BLaER1 treated with 17β-estradiol and CSF1 and Interleukin-3, amounts not matched to agents 10 nM and 100 nM (cell line): ENCODE results near the gene POGLUT2.

Experiments
- H3K27ac ChIP-seq, 11 experiments: shearing (Covaris generic); formaldehyde crosslinking; 2 replicates each; pipeline ENCODE4 v1.8.1; 2022
- H3K27me3 ChIP-seq, 11 experiments: shearing (Covaris generic); formaldehyde crosslinking; 2 replicates each; pipeline ENCODE4 v1.8.1; 2022
- H3K36me3 ChIP-seq, 11 experiments: shearing (Covaris generic); formaldehyde crosslinking; 2 replicates each; pipeline ENCODE4 v1.8.1; 2022
- H3K4me1 ChIP-seq, 10 experiments: shearing (Covaris generic); formaldehyde crosslinking; 2 replicates each; pipeline ENCODE4 v1.8.1; 2022
- H3K4me2 ChIP-seq, 11 experiments: shearing (Covaris generic); formaldehyde crosslinking; 2 replicates each; pipeline ENCODE4 v1.8.1; 2022
- H3K4me3 ChIP-seq, 10 experiments: shearing (Covaris generic); formaldehyde crosslinking; 2 replicates each; pipeline ENCODE4 v1.8.1; 2022
- H3K9ac ChIP-seq, 11 experiments: shearing (Covaris generic); formaldehyde crosslinking; 2 replicates each; pipeline ENCODE4 v1.8.1; 2022
- H3K9me3 ChIP-seq, 11 experiments: shearing (Covaris generic); formaldehyde crosslinking; replicated peaks in 1 of 11; 2 replicates each; pipeline ENCODE4 v1.8.1; 2022
- H4K20me1 ChIP-seq, 11 experiments: shearing (Covaris generic); formaldehyde crosslinking; 2 replicates each; pipeline ENCODE4 v1.8.1; 2022
- Cebpa-rat ChIP-seq, 11 experiments: shearing (Covaris generic); IDR thresholded peaks; 2 replicates each; pipeline ENCODE4 v1.8.1; 2022

Gene POGLUT2

GRCh38 chr13:102814793-102815192, 16.0 kb upstream of the POGLUT2 start:
- Histone ChIP-seq H4K20me1 (no peaks in the 10 kb centered on the region), H3K4me1 (no peaks in the 10 kb centered on the region; a peak in 1 of 20 replicates), H3K4me3 (no peak overlapping the region), H3K9me3 (peaks cover 8 to 22% (median 16%) of the 10 kb centered on the region in 11 experiments; a peak in 16 of 22 replicates), H3K4me2 (no peak overlapping the region), H3K27ac (no peak overlapping the region), H3K36me3 (peaks cover 0 to 7% (median 0%) of the 10 kb centered on the region in 11 experiments; a peak in 8 of 22 replicates), H3K27me3 (no peaks in the 10 kb centered on the region), H3K9ac (no peak overlapping the region)
- peak in 2 of 11 experiments; percentile 25 to 52; a peak in 2 of 22 replicates for TF ChIP-seq Cebpa-rat (IDR thresholded peaks at IDR 0.05)

- Histone ChIP-seq H3K36me3 (peaks cover 0 to 7% (median 0%) of the 10 kb centered on the region in 11 experiments; a peak in 8 of 22 replicates), H3K27me3 (no peaks in the 10 kb centered on the region), H4K20me1 (no peaks in the 10 kb centered on the region), H3K9me3 (peaks cover 8 to 24% (median 17%) of the 10 kb centered on the region in 11 experiments; a peak in 16 of 22 replicates), H3K4me2 (no peak overlapping the region), H3K27ac (no peak overlapping the region), H3K4me3 (no peak overlapping the region), H3K9ac (no peak overlapping the region), H3K4me1 (no peaks in the 10 kb centered on the region; a peak in 1 of 20 replicates)
- TF ChIP-seq Cebpa-rat (IDR thresholded peaks at IDR 0.05), result no peak
Measured at GRCh38 chr13:102814025-102814607, 15.3 kb upstream of the POGLUT2 start.

- Histone ChIP-seq H3K36me3 (peaks cover 0 to 7% (median 0%) of the 10 kb centered on the region in 11 experiments; a peak in 8 of 22 replicates), H3K4me3 (no peak overlapping the region), H3K4me2 (no peak overlapping the region), H3K9me3 (peaks cover 8 to 24% (median 17%) of the 10 kb centered on the region in 11 experiments; a peak in 16 of 22 replicates), H3K9ac (no peak overlapping the region), H3K27ac (no peak overlapping the region), H3K4me1 (no peaks in the 10 kb centered on the region; a peak in 1 of 20 replicates), H3K27me3 (no peaks in the 10 kb centered on the region), H4K20me1 (no peaks in the 10 kb centered on the region)
- TF ChIP-seq Cebpa-rat (IDR thresholded peaks at IDR 0.05), result no peak
Measured at GRCh38 chr13:102812611-102813287, 14.0 kb upstream of the POGLUT2 start.

GRCh38 chr13:102807699-102808098, 8.9 kb upstream of the POGLUT2 start:
- Histone ChIP-seq H3K4me3 (no peak overlapping the region), H3K27ac (no peak overlapping the region), H3K27me3 (no peaks in the 10 kb centered on the region), H3K4me1 (no peaks in the 10 kb centered on the region; a peak in 1 of 20 replicates), H4K20me1 (no peaks in the 10 kb centered on the region), H3K9me3 (peaks cover 8 to 24% (median 20%) of the 10 kb centered on the region in 11 experiments; a peak in 16 of 22 replicates), H3K4me2 (no peak overlapping the region), H3K9ac (no peak overlapping the region), H3K36me3 (peaks cover 0 to 7% (median 0%) of the 10 kb centered on the region in 11 experiments; a peak in 8 of 22 replicates)
- no peak for TF ChIP-seq Cebpa-rat (IDR thresholded peaks at IDR 0.05)

- TF ChIP-seq Cebpa-rat (IDR thresholded peaks at IDR 0.05), result no peak
- no peak overlapping the region for H3K27ac ChIP-seq
- peaks cover 0 to 12% (median 5%) of the 10 kb centered on the region in 11 experiments; a peak in 20 of 22 replicates for H3K27me3 ChIP-seq
- H4K20me1 ChIP-seq, result no peaks in the 10 kb centered on the region
- H3K4me3 ChIP-seq, result no peak overlapping the region
- no peak overlapping the region for H3K9ac ChIP-seq
- peaks cover 2 to 16% (median 10%) of the 10 kb centered on the region in 11 experiments; a peak in 19 of 22 replicates for H3K9me3 ChIP-seq
- H3K4me1 ChIP-seq, result peaks cover 0 to 7% (median 0%) of the 10 kb centered on the region in 10 experiments; a peak in 2 of 20 replicates
- H3K36me3 ChIP-seq, result peaks cover 0 to 2% (median 0%) of the 10 kb centered on the region in 11 experiments; a peak in 6 of 22 replicates
- H3K4me2 ChIP-seq, result no peak overlapping the region
Measured at GRCh38 chr13:102805680-102806079, 6.9 kb upstream of the POGLUT2 start.

GRCh38 chr13:102800145-102801041, 1.6 kb upstream of the POGLUT2 start:
- Histone ChIP-seq H3K4me1 (peaks cover 0 to 9% (median 0%) of the 10 kb centered on the region in 10 experiments; a peak in 4 of 20 replicates), H3K27ac (peak overlapping the region; percentile 22 to 74 (median 66); a peak in 21 of 22 replicates), H3K4me3 (peak overlapping the region; percentile 60 to 74 (median 67)), H3K27me3 (peaks cover 27 to 51% (median 43%) of the 10 kb centered on the region in 11 experiments), H4K20me1 (no peaks in the 10 kb centered on the region), H3K36me3 (no peaks in the 10 kb centered on the region), H3K9ac (peak overlapping the region; percentile 67 to 83 (median 78)), H3K4me2 (peak overlapping the region; percentile 76 to 87 (median 83)), H3K9me3 (peaks cover 24 to 32% (median 25%) of the 10 kb centered on the region in 11 experiments)
- TF ChIP-seq Cebpa-rat (IDR thresholded peaks at IDR 0.05), result no peak

- no peaks in the 10 kb centered on the region for H4K20me1 ChIP-seq
- H3K9ac ChIP-seq, result peak overlapping the region; percentile 67 to 83 (median 78); a peak in 21 of 22 replicates
- peaks cover 0 to 9% (median 0%) of the 10 kb centered on the region in 10 experiments; a peak in 4 of 20 replicates for H3K4me1 ChIP-seq
- no peak for TF ChIP-seq Cebpa-rat (IDR thresholded peaks at IDR 0.05)
- peak overlapping the region; percentile 76 to 87 (median 83) for H3K4me2 ChIP-seq
- peak overlapping the region; percentile 60 to 74 (median 67) for H3K4me3 ChIP-seq
- peaks cover 24 to 29% (median 25%) of the 10 kb centered on the region in 11 experiments for H3K9me3 ChIP-seq
- no peaks in the 10 kb centered on the region for H3K36me3 ChIP-seq
- peaks cover 27 to 51% (median 43%) of the 10 kb centered on the region in 11 experiments for H3K27me3 ChIP-seq
- peak overlapping the region in 10 of 11 experiments; percentile 52 to 74 (median 64); a peak in 21 of 22 replicates for H3K27ac ChIP-seq
Measured at GRCh38 chr13:102799426-102800144, 809 bp upstream of the POGLUT2 start.
